Smooth muscle cell (in vitro differentiated cells): ENCODE results near the gene ITGA3. TPM values are rescaled to one million over a fixed set of nuclear protein-coding genes. Genes with fewer than 3 reads are reported as not detected.
"Not testable (repeated sequence)": the region's sequence is repeated elsewhere in the genome, so short reads cannot be mapped to it uniquely, and the experiment has no call there.

Experiments used
- DNase-seq: peaks from one replicate; lab custom pipeline; 2025; ENCODE audit not compliant: unreplicated experiment; lab: John Stamatoyannopoulos, UW
- H2AFZ ChIP-seq: fragments of 200-600 bp; sonication (generic); 2 replicates; pipeline ENCODE4 v1.6.0; 2016; ENCODE audit warnings: antibody characterized with exemption, low read depth, mild to moderate bottlenecking
- H3F3A ChIP-seq: fragments of 200-600 bp; sonication (generic); 2 replicates; pipeline ENCODE4 v1.6.0; 2017; ENCODE audit warnings: antibody characterized with exemption, low read depth
- H3K27ac ChIP-seq: fragments of 200-600 bp; sonication (generic); 2 replicates; pipeline ENCODE4 v1.5.1; 2016; ENCODE audit warnings: low read depth, mild to moderate bottlenecking
- H3K27me3 ChIP-seq: fragments of 200-600 bp; sonication (generic); 2 replicates; pipeline ENCODE4 v1.6.1; 2016; ENCODE audit warnings: low read depth, mild to moderate bottlenecking
- H3K36me3 ChIP-seq: fragments of 200-600 bp; sonication (generic); 2 replicates; pipeline ENCODE4 v1.5.1; 2016; ENCODE audit warnings: low read depth
- H3K4me1 ChIP-seq: fragments of 200-600 bp; sonication (generic); 2 replicates; pipeline ENCODE4 v1.5.1; 2016; ENCODE audit warnings: low read depth
- H3K4me2 ChIP-seq: fragments of 200-600 bp; sonication (generic); 2 replicates; pipeline ENCODE4 v1.6.0; 2016; ENCODE audit warnings: mild to moderate bottlenecking
- H3K4me3 ChIP-seq: fragments of 200-600 bp; sonication (generic); 2 replicates; pipeline ENCODE4 v1.5.1; 2016; ENCODE audit warnings: mild to moderate bottlenecking
- H3K79me2 ChIP-seq: fragments of 200-600 bp; sonication (generic); 2 replicates; pipeline ENCODE4 v1.6.0; 2016; ENCODE audit warnings: low read depth, mild to moderate bottlenecking
- H3K9ac ChIP-seq: fragments of 200-600 bp; sonication (generic); 2 replicates; pipeline ENCODE4 v1.6.0; 2016; ENCODE audit warnings: low read depth
- H3K9me3 ChIP-seq: fragments of 200-600 bp; sonication (generic); replicated peaks from 2 replicates; pipeline ENCODE4 v1.5.1; 2016; ENCODE audit warnings: low read depth
- H4K20me1 ChIP-seq: fragments of 200-600 bp; sonication (generic); 2 replicates; pipeline ENCODE4 v1.6.0; 2016; ENCODE audit warnings: low read depth
- CTCF ChIP-seq: fragments of 200-600 bp; sonication (generic); IDR thresholded peaks from 2 replicates; pipeline ENCODE4 v1.5.1; 2017; ENCODE audit warnings: borderline replicate concordance, mild to moderate bottlenecking, antibody characterized with exemption; ENCODE audit not compliant: insufficient read depth, poor library complexity, severe bottlenecking
- WGBS: methylation state at CpG from one replicate; pipeline ENCODE4 v1.1.7; 2016; ENCODE audit warnings: low lambda C conversion rate; 5-methylcytosine and 5-hydroxymethylcytosine counted together
- polyA plus RNA-seq: library from polyadenylated mRNA; unstranded; fragments of >200 nt; fragmentation: Nextera tagmentation; extraction: Ambion mirVana; gene quantifications from 2 replicates; pipeline ENCODE4 v1.2.1, GENCODE V29; 2016
- total RNA-seq: library from RNA; depleted of rRNA; stranded (reverse); fragments of >200 nt; gene quantifications from 2 replicates; pipeline ENCODE4 v1.2.3, GENCODE V29; 2014

Gene ITGA3
- total and polyA plus RNA-seq, 2 experiments from 2014 or later, result 30.0 to 44.7 TPM

GRCh38 chr17:50037321-50038107 lies 18.4 kb upstream of the ITGA3 start:
- no peak overlapping the region for H2AFZ ChIP-seq
- DNase-seq, result no peak
- H3K36me3 ChIP-seq, result no peaks in the 10 kb centered on the region
- H3K4me3 ChIP-seq, result no peak overlapping the region
- H3K79me2 ChIP-seq, result no peaks in the 10 kb centered on the region
- no peaks in the 10 kb centered on the region for H3K4me1 ChIP-seq
- WGBS, result 86% methylated on average over 14 of the region's 14 CpGs
- no peak overlapping the region for H3K27ac ChIP-seq
- H3K9ac ChIP-seq, result no peak overlapping the region
- no peak overlapping the region for H3K4me2 ChIP-seq
- TF ChIP-seq CTCF, result no peak
- H4K20me1 ChIP-seq, result no peaks in the 10 kb centered on the region
- no peaks in the 10 kb centered on the region for H3K27me3 ChIP-seq
- no peaks in the 10 kb centered on the region for H3K9me3 ChIP-seq
- no peaks in the 10 kb centered on the region for H3F3A ChIP-seq

GRCh38 chr17:50039058-50039457 lies 16.9 kb upstream of the ITGA3 start:
- Histone ChIP-seq H2AFZ (no peak overlapping the region), H3K4me1 (no peaks in the 10 kb centered on the region), H3K4me2 (no peak overlapping the region), H3K4me3 (no peak overlapping the region), H3K9me3 (no peaks in the 10 kb centered on the region), H3K27me3 (no peaks in the 10 kb centered on the region), H3K79me2 (no peaks in the 10 kb centered on the region), H3F3A (no peaks in the 10 kb centered on the region), H3K27ac (no peak overlapping the region), H4K20me1 (no peaks in the 10 kb centered on the region), H3K36me3 (no peaks in the 10 kb centered on the region), H3K9ac (no peak overlapping the region)
- DNase-seq, result no peak
- WGBS, result 83% methylated on average over 4 of the region's 4 CpGs
- TF ChIP-seq CTCF, result no peak

- H3K27ac ChIP-seq, H3K9ac ChIP-seq, H3K9me3 ChIP-seq, H3K4me2 ChIP-seq, H4K20me1 ChIP-seq, H3K4me1 ChIP-seq, H3K36me3 ChIP-seq, H3K27me3 ChIP-seq, H3F3A ChIP-seq, H3K4me3 ChIP-seq, DNase-seq, H3K79me2 ChIP-seq, H2AFZ ChIP-seq: not testable (repeated sequence)
- WGBS, result 96% methylated on average over 5 of the region's 5 CpGs
These were observed 15.4 kb upstream of the ITGA3 start for GRCh38 chr17:50040496-50040895.

GRCh38 chr17:50042211-50042610 lies 13.7 kb upstream of the ITGA3 start:
- Histone ChIP-seq H4K20me1 (no peaks in the 10 kb centered on the region), H3F3A (no peaks in the 10 kb centered on the region), H3K4me1 (no peaks in the 10 kb centered on the region), H3K4me2 (no peak overlapping the region), H3K27me3 (no peaks in the 10 kb centered on the region), H3K4me3 (no peak overlapping the region), H3K9me3 (no peaks in the 10 kb centered on the region), H2AFZ (no peak overlapping the region), H3K9ac (no peak overlapping the region), H3K79me2 (no peaks in the 10 kb centered on the region), H3K27ac (no peak overlapping the region), H3K36me3 (no peaks in the 10 kb centered on the region)
- 98% methylated on average over 5 of the region's 5 CpGs for WGBS
- no peak for DNase-seq
- no peak for TF ChIP-seq CTCF
